ENCODE results near the gene GLP2R. TPM values are rescaled to one million over a fixed set of nuclear protein-coding genes. Genes with fewer than 3 reads are reported as not detected.
A peak's percentile ranks its signal among the peaks of the same experiment; 100 is the strongest.

GLP2R gene
- total RNA-seq, 1 donor from 2014 or later = not detected

GRCh38 chr17:9859781-9860180 is 34.1 kb downstream of the GLP2R start:
- DNase-seq = no peak

GRCh38 chr17:9860851-9861250 is 35.1 kb downstream of the GLP2R start:
- DNase-seq = no peak

GRCh38 chr17:9862220-9862619 is 36.5 kb downstream of the GLP2R start:
- no peak for DNase-seq

- no peak for DNase-seq
Observed at GRCh38 chr17:9862949-9863348, 37.2 kb downstream of the GLP2R start.

GRCh38 chr17:9865586-9865985 is 39.9 kb downstream of the GLP2R start:
- no peak for DNase-seq

- no peak for DNase-seq
Observed at GRCh38 chr17:9868552-9868951, 42.8 kb downstream of the GLP2R start.

- no peak for DNase-seq
Observed at GRCh38 chr17:9872852-9873251, 47.1 kb downstream of the GLP2R start.

- no peak for DNase-seq
Observed at GRCh38 chr17:9874722-9875121, 49.0 kb downstream of the GLP2R start.

GRCh38 chr17:9875441-9875840 is 49.7 kb downstream of the GLP2R start:
- no peak for DNase-seq

GRCh38 chr17:9878356-9878755 is 52.6 kb downstream of the GLP2R start:
- DNase-seq = no peak

GRCh38 chr17:9878786-9879525 is 53.2 kb downstream of the GLP2R start:
- no peak for DNase-seq

- no peak for DNase-seq
Observed at GRCh38 chr17:9880582-9880999, 54.9 kb downstream of the GLP2R start.

- DNase-seq = no peak
Observed at GRCh38 chr17:9883451-9883850, 57.7 kb downstream of the GLP2R start.

GRCh38 chr17:9886141-9886930 is 60.6 kb downstream of the GLP2R start:
- peak; percentile 61 for DNase-seq

- no peak for DNase-seq
Observed at GRCh38 chr17:9887508-9887907, 61.8 kb downstream of the GLP2R start.

- no peak for DNase-seq
Observed at GRCh38 chr17:9890124-9890523, 64.4 kb downstream of the GLP2R start.

GRCh38 chr17:9893411-9894012 is 67.8 kb downstream of the GLP2R start:
- DNase-seq = no peak

GRCh38 chr17:9894231-9894630 is 68.5 kb downstream of the GLP2R start:
- no peak for DNase-seq

- no peak for DNase-seq
Observed at GRCh38 chr17:9895923-9896322, 70.2 kb downstream of the GLP2R start.

GRCh38 chr17:9897372-9897968 is 71.7 kb downstream of the GLP2R start:
- no peak for DNase-seq

- DNase-seq = no peak
Observed at GRCh38 chr17:9898812-9899211, 73.1 kb downstream of the GLP2R start.

GRCh38 chr17:9899280-9900043 is 73.7 kb downstream of the GLP2R start:
- no peak for DNase-seq
